ENCODE results near the gene CLNK. TPM values are rescaled to one million over a fixed set of nuclear protein-coding genes. Genes with fewer than 3 reads are reported as not detected.

CLNK gene
- total and polyA plus RNA-seq, 2 of the 13 experiments (the other 11 are each of a cell fraction or from before 2014, with no cell fraction given): not detected

DNA sequence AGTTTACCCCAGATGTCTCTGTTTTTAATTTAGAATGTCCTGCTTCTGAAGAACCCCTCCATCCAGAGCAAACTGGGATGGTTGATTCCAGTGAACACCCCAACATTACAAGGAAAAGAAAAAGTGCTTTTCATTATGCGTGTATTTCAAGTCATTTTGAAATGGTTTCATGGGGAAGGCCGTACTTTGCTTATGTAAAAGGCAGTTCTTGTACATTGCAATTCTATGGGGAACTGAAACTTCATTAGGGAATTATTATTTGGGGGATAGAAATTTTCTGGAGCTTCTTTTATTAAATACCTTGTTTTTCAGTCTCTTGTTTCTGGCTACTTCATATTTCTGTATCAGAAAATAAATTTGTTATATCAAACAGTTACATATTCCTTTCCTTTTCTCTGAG, 130.4 kb downstream of the CLNK start:
- H3K4me1 ChIP-seq (ENCODE audit: insufficient read depth, low read length): no peaks in the 10 kb centered on the region
- no peak overlapping the region for H3K27ac ChIP-seq (ENCODE audit: extremely low read length, insufficient read depth, low read length)
- FAIRE-seq (no peak), DNase-seq (ENCODE audit: low spot score) (no peak), ATAC-seq (no peak)
- in situ Hi-C loops (cut with HindIII; ENCODE audit: extremely low pct_ligation_motif_present, low pct_unique_long_range_greater_than_20kb) (no loop called here), intact Hi-C loops (cut with micrococcal nuclease; ENCODE audit: unreplicated experiment) (loop anchor here (1.0 kb wide), 1 partner anchor 870 kb away; no protein-coding TSS in a partner anchor)
- H3K36me3 ChIP-seq (replicated peaks in 1 of 2; ENCODE audit: control insufficient read depth in 1 of 2, insufficient read depth in 2 of 2, low read length in 2 of 2): no peaks in the 10 kb centered on the region
- ChIA-PET CTCF (ENCODE audit: low intra/inter-chr PET ratio, low total read pairs) (no interaction called here), POLR2A (no interaction called here)
- no peak overlapping the region for H3K9ac ChIP-seq (ENCODE audit: insufficient read depth, low read depth, low read length)
- H3K9me3 ChIP-seq (ENCODE audit: low read length): no peaks in the 10 kb centered on the region
- H3K27me3 ChIP-seq (ENCODE audit: control insufficient read depth in 1 of 2, insufficient read depth in 2 of 2, low read length in 2 of 2): no peaks in the 10 kb centered on the region
- H4K20me1 ChIP-seq (ENCODE audit: insufficient read depth, low read length): no peaks in the 10 kb centered on the region
- H3K4me3 ChIP-seq (replicated peaks in 1 of 3; ENCODE audit: insufficient read depth in 1 of 3, low read depth in 2 of 3, low read length in 3 of 3): no peak overlapping the region
- BruUV-seq (replicated peaks): no TSS peak
- H3K4me2 ChIP-seq (ENCODE audit: low read depth, low read length): no peak overlapping the region
- WGBS (ENCODE audit: low lambda C conversion rate): 19% methylated on average over 2 of the region's 2 CpGs
- no peaks in the 10 kb centered on the region for H3K79me2 ChIP-seq (ENCODE audit: insufficient read depth, low read length)
- no peak overlapping the region for H2AFZ ChIP-seq (ENCODE audit: low read length)
- TF ChIP-seq MIXL1 (CRISPR knock-in tag; IDR thresholded peaks at IDR 0.05): no peak
- no peak for TF ChIP-seq SP4 (CRISPR knock-in tag; IDR thresholded peaks at IDR 0.05)
- no peak for TF ChIP-seq ZNF678 (CRISPR knock-in tag; IDR thresholded peaks at IDR 0.05)

GRCh38 chr4:10552591-10553280, 131.8 kb downstream of the CLNK start:
- CTCF ChIA-PET (ENCODE audit: low intra/inter-chr PET ratio, low total read pairs): no interaction called here
- WGBS (ENCODE audit: low lambda C conversion rate): 22% methylated on average over 13 of the region's 13 CpGs
- Histone ChIP-seq H3K4me1 (ENCODE audit: insufficient read depth, low read length) (no peaks in the 10 kb centered on the region), H3K9ac (ENCODE audit: insufficient read depth, low read depth, low read length) (no peak overlapping the region), H3K79me2 (ENCODE audit: insufficient read depth, low read length) (no peaks in the 10 kb centered on the region), H3K9me3 (ENCODE audit: low read length) (no peaks in the 10 kb centered on the region), H3K27me3 (ENCODE audit: control insufficient read depth in 1 of 2, insufficient read depth in 2 of 2, low read length in 2 of 2) (no peaks in the 10 kb centered on the region), H3K4me3 (replicated peaks in 1 of 3; ENCODE audit: insufficient read depth in 1 of 3, low read depth in 2 of 3, low read length in 3 of 3) (no peak overlapping the region), H3K27ac (ENCODE audit: extremely low read length, insufficient read depth, low read length) (no peak overlapping the region), H4K20me1 (ENCODE audit: insufficient read depth, low read length) (no peaks in the 10 kb centered on the region), H3K4me2 (ENCODE audit: low read depth, low read length) (no peak overlapping the region), H3K36me3 (replicated peaks in 1 of 2; ENCODE audit: control insufficient read depth in 1 of 2, insufficient read depth in 2 of 2, low read length in 2 of 2) (no peaks in the 10 kb centered on the region), H2AFZ (ENCODE audit: low read length) (no peak overlapping the region)
- ATAC-seq (no peak), FAIRE-seq (no peak), DNase-seq (ENCODE audit: low spot score) (no peak)
- intact Hi-C loops (cut with micrococcal nuclease; ENCODE audit: unreplicated experiment) (no loop called here), in situ Hi-C loops (cut with HindIII; ENCODE audit: extremely low pct_ligation_motif_present, low pct_unique_long_range_greater_than_20kb) (no loop called here)
- POLR2A ChIA-PET: no interaction called here
- no TSS peak for BruUV-seq (replicated peaks)
- TF ChIP-seq CSRNP2 (CRISPR knock-in tag; conservative IDR thresholded peaks at IDR 0.05; ENCODE audit: low read depth) (no peak), ONECUT2 (CRISPR knock-in tag; IDR thresholded peaks at IDR 0.05) (no peak), FOXO1 (CRISPR knock-in tag; IDR thresholded peaks at IDR 0.05) (no peak), ZNF703 (CRISPR knock-in tag; IDR thresholded peaks at IDR 0.05; ENCODE audit: borderline replicate concordance) (no peak), MXD4 (CRISPR knock-in tag; IDR thresholded peaks at IDR 0.05) (no peak), ZFP1 (CRISPR knock-in tag; IDR thresholded peaks at IDR 0.05) (no peak), CTCF (CRISPR knock-in tag; IDR thresholded peaks at IDR 0.05) (no peak), ZBTB3 (CRISPR knock-in tag; IDR thresholded peaks at IDR 0.05; ENCODE audit: borderline replicate concordance, low read depth) (no peak)
- TF ChIP-seq, protein P1, sequence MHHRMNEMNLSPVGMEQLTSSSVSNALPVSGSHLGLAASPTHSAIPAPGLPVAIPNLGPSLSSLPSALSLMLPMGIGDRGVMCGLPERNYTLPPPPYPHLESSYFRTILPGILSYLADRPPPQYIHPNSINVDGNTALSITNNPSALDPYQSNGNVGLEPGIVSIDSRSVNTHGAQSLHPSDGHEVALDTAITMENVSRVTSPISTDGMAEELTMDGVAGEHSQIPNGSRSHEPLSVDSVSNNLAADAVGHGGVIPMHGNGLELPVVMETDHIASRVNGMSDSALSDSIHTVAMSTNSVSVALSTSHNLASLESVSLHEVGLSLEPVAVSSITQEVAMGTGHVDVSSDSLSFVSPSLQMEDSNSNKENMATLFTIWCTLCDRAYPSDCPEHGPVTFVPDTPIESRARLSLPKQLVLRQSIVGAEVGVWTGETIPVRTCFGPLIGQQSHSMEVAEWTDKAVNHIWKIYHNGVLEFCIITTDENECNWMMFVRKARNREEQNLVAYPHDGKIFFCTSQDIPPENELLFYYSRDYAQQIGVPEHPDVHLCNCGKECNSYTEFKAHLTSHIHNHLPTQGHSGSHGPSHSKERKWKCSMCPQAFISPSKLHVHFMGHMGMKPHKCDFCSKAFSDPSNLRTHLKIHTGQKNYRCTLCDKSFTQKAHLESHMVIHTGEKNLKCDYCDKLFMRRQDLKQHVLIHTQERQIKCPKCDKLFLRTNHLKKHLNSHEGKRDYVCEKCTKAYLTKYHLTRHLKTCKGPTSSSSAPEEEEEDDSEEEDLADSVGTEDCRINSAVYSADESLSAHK (CRISPR knock-in tag; IDR thresholded peaks at IDR 0.05; ENCODE audit: borderline replicate concordance): no peak
